ENCODE data around the gene PLA2G2D. TPM values are rescaled to one million over a fixed set of nuclear protein-coding genes. Genes with fewer than 3 reads are reported as not detected.

The PLA2G2D gene
- total RNA-seq, 1 donor from 2014 or later, result not detected

- Mint-ChIP-seq H3K36me3 (ENCODE audit: unreplicated experiment) (peaks cover 6% of the 10 kb centered on the region), H3K4me3 (ENCODE audit: unreplicated experiment) (no peak overlapping the region), H3K27ac (ENCODE audit: unreplicated experiment) (no peak overlapping the region), H3K9me3 (ENCODE audit: unreplicated experiment) (no peaks in the 10 kb centered on the region), H3K27me3 (ENCODE audit: unreplicated experiment) (peaks cover 4% of the 10 kb centered on the region), H3K4me1 (ENCODE audit: low read depth, unreplicated experiment) (no peaks in the 10 kb centered on the region)
- DNase-seq, result no peak
- TF ChIP-seq, protein P1, sequence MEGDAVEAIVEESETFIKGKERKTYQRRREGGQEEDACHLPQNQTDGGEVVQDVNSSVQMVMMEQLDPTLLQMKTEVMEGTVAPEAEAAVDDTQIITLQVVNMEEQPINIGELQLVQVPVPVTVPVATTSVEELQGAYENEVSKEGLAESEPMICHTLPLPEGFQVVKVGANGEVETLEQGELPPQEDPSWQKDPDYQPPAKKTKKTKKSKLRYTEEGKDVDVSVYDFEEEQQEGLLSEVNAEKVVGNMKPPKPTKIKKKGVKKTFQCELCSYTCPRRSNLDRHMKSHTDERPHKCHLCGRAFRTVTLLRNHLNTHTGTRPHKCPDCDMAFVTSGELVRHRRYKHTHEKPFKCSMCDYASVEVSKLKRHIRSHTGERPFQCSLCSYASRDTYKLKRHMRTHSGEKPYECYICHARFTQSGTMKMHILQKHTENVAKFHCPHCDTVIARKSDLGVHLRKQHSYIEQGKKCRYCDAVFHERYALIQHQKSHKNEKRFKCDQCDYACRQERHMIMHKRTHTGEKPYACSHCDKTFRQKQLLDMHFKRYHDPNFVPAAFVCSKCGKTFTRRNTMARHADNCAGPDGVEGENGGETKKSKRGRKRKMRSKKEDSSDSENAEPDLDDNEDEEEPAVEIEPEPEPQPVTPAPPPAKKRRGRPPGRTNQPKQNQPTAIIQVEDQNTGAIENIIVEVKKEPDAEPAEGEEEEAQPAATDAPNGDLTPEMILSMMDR (IDR thresholded peaks at IDR 0.05; ENCODE audit: partially characterized antibody, unreplicated experiment), result no peak
Measured at GRCh38 chr1:20074725-20075171, 44.6 kb downstream of the PLA2G2D start.

DNA sequence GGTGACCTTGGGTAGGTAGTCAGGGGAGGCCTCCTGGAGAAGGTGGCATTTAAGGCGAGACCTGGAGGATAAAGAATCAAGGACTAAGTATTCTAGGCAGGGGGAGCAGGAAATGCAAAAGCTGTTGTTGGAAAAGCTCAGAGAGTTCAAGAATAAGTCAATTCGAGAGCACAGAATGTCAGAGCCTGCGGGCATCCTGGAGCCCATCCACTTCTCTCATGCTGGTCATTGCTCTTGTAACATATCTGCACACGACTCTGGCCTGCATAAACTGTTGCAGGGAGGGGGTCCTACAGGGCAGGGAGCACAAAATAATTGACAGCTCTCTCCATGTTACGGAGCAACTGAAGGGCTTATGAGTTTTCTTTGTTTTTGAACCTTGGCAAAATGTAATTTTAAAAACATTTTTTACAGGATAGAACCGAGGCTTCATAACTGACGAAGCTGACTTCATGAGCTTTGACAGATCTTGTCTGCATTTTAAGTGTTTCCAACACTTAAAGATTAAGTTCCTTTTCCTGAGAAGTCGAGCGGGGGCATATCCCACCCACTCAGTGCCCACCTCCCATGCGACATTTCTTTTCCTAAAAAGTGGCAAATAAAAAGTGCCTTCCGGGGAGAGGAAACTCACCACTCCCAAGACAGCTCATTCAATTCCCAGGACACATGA is 45.1 kb downstream of the PLA2G2D start:
- Mint-ChIP-seq H3K27ac (ENCODE audit: unreplicated experiment) (no peak overlapping the region), H3K27me3 (ENCODE audit: unreplicated experiment) (peaks cover 2% of the 10 kb centered on the region), H3K9me3 (ENCODE audit: unreplicated experiment) (no peaks in the 10 kb centered on the region), H3K4me1 (ENCODE audit: low read depth, unreplicated experiment) (no peaks in the 10 kb centered on the region), H3K4me3 (ENCODE audit: unreplicated experiment) (no peak overlapping the region), H3K36me3 (ENCODE audit: unreplicated experiment) (peaks cover 6% of the 10 kb centered on the region)
- TF ChIP-seq, protein P1 (IDR thresholded peaks at IDR 0.05; ENCODE audit: partially characterized antibody, unreplicated experiment), result no peak
- DNase-seq, result no peak

DNA sequence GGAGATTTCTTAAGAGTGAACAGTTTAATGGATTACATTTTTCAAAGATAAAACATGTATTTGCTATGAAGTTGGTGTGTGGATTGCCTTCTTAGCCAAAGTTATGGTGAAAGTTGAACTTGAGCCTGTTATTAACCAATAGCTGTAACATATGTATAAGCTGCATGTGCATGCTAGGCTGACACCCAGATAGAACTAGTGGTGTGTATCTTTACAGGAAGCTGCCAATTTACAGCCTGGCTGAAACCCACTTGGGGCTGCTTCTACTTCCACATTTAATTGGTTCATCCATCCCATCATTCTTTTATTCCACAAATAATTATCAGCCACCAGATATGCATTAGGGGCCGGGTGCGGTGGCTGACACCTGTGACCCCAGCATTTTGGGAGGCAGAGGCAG is 46.1 kb downstream of the PLA2G2D start:
- H3K27ac Mint-ChIP-seq (ENCODE audit: unreplicated experiment), result no peak overlapping the region
- no peak for DNase-seq
- TF ChIP-seq, protein P1 (IDR thresholded peaks at IDR 0.05; ENCODE audit: partially characterized antibody, unreplicated experiment), result no peak
- H3K36me3 Mint-ChIP-seq (ENCODE audit: unreplicated experiment), result peaks cover 6% of the 10 kb centered on the region
- H3K4me1 Mint-ChIP-seq (ENCODE audit: low read depth, unreplicated experiment), result no peaks in the 10 kb centered on the region
- peaks cover 2% of the 10 kb centered on the region for H3K27me3 Mint-ChIP-seq (ENCODE audit: unreplicated experiment)
- no peaks in the 10 kb centered on the region for H3K9me3 Mint-ChIP-seq (ENCODE audit: unreplicated experiment)
- no peak overlapping the region for H3K4me3 Mint-ChIP-seq (ENCODE audit: unreplicated experiment)

DNA sequence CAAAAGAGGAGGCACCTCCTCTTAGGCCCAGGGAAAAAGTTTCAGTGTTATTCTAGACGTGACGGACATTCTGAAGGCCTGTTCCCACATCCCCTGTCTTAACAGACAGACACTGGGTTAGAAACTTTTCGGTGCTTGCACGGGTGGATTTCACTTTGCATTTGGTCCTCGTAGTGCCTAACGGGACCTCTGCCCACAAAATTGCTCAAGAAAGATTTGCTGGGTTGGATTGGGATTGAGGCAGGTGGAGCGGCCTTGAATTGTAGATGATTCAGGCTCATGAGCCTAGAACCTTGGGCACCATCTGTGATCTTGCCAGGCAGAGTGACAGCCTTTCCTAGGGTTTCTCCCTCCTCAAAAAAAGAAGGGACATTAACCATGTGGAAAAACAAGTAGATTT is 46.6 kb downstream of the PLA2G2D start:
- TF ChIP-seq, protein P1 (IDR thresholded peaks at IDR 0.05; ENCODE audit: partially characterized antibody, unreplicated experiment), result no peak
- H3K27ac Mint-ChIP-seq (ENCODE audit: unreplicated experiment), result no peak overlapping the region
- peaks cover 2% of the 10 kb centered on the region for H3K27me3 Mint-ChIP-seq (ENCODE audit: unreplicated experiment)
- H3K4me1 Mint-ChIP-seq (ENCODE audit: low read depth, unreplicated experiment), result no peaks in the 10 kb centered on the region
- no peak for DNase-seq
- no peaks in the 10 kb centered on the region for H3K9me3 Mint-ChIP-seq (ENCODE audit: unreplicated experiment)
- no peak overlapping the region for H3K4me3 Mint-ChIP-seq (ENCODE audit: unreplicated experiment)
- H3K36me3 Mint-ChIP-seq (ENCODE audit: unreplicated experiment), result peaks cover 6% of the 10 kb centered on the region

DNA sequence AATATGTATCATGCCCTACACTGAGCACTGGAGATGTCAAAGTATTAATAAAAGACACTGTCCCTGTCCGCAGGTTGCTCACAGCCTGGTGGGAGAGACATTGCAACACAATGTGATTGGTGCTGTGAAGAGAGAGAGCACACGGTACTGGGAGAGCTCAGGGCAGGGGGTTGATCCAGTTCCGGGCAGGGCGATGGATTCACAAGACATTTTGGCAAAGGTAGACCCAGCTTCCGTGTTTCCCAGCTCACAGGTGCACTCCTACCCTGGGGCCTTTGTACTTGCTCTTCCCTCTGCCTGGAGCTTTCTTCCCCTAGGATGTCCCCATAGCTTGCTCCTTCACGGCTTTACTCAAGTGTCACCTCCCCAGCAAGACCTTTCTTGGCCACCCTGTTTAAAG is 47.9 kb downstream of the PLA2G2D start:
- TF ChIP-seq, protein P1 (IDR thresholded peaks at IDR 0.05; ENCODE audit: partially characterized antibody, unreplicated experiment), result no peak
- no peaks in the 10 kb centered on the region for H3K4me1 Mint-ChIP-seq (ENCODE audit: low read depth, unreplicated experiment)
- H3K9me3 Mint-ChIP-seq (ENCODE audit: unreplicated experiment), result no peaks in the 10 kb centered on the region
- H3K27me3 Mint-ChIP-seq (ENCODE audit: unreplicated experiment), result peaks cover 2% of the 10 kb centered on the region
- H3K4me3 Mint-ChIP-seq (ENCODE audit: unreplicated experiment), result no peak overlapping the region
- no peaks in the 10 kb centered on the region for H3K36me3 Mint-ChIP-seq (ENCODE audit: unreplicated experiment)
- DNase-seq, result no peak
- H3K27ac Mint-ChIP-seq (ENCODE audit: unreplicated experiment), result no peak overlapping the region

Measured in glutamatergic neuron (in vitro differentiated cells).